A549 (cell line): ENCODE results near the gene ATXN7L1. TPM values are rescaled to one million over a fixed set of nuclear protein-coding genes. Genes with fewer than 3 reads are reported as not detected.

Experiments used
- ATAC-seq, 2 experiments: fragments of 200-7000 bp in 1 of 2; fragments of >200 bp in 1 of 2; cut with Nextera tagmentation in 1 of 2; cut with Tn5 transposase in 1 of 2; 3 replicates each; pipeline versions ENCODE4 v1.8.0 to v1.9.1; 2018 to 2020; ENCODE audit warnings: mild to moderate bottlenecking in 1 of 2, moderate library complexity in 1 of 2
- CTCF ChIA-PET: fragments of 300-600 bp; sonication (Branson Sonifier 250); formaldehyde crosslinking; extraction: SDS; loops from one replicate; lab custom pipeline; 2021; ENCODE audit warnings: antibody characterized with exemption, inconsistent platforms; lab: Yijun Ruan, JAX
- POLR2A ChIA-PET: fragments of 350-600 bp; formaldehyde crosslinking; extraction: SDS; loops from one replicate; lab custom pipeline; 2021; ENCODE audit warnings: antibody characterized with exemption, inconsistent platforms; lab: Yijun Ruan, JAX
- DNase-seq, 2 experiments: peaks; one replicate each; pipeline versions ENCODE4 v3.0.0 to v3.0.0-alpha.2; 2011 to 2016; ENCODE audit warnings: low read depth in 1 of 2, low spot score in 1 of 2
- FAIRE-seq: peaks from 2 replicates; lab custom pipeline; 2011; peaks lifted over from hg19 to GRCh38; lab: Jason Lieb, UNC
- H3K27ac ChIP-seq, 2 experiments: fragments of >200 bp; sonication (Bioruptor Twin); formaldehyde crosslinking; 3 replicates each; pipeline ENCODE4 v1.5.1; 2016 to 2017
- H3K4me1 ChIP-seq: fragments of >200 bp; sonication (Bioruptor Twin); formaldehyde crosslinking; 3 replicates; pipeline ENCODE4 v1.6.1; 2016
- H3K4me2 ChIP-seq: fragments of >200 bp; sonication (Bioruptor Twin); formaldehyde crosslinking; 3 replicates; pipeline ENCODE4 v1.6.1; 2016
- H3K4me3 ChIP-seq: fragments of >200 bp; sonication (Bioruptor Twin); formaldehyde crosslinking; 3 replicates; pipeline ENCODE4 v1.5.1; 2016
- H3K9me3 ChIP-seq: fragments of >200 bp; sonication (Bioruptor Twin); formaldehyde crosslinking; 3 replicates; pipeline ENCODE4 v1.6.1; 2016
- BCL3 ChIP-seq: fragments of >200 bp; sonication (Bioruptor Twin); formaldehyde crosslinking; IDR thresholded peaks from 3 replicates; pipeline ENCODE4 v1.6.1; 2016
- CHD2 ChIP-seq: fragments of 150-350 bp; IDR thresholded peaks from 2 replicates; pipeline ENCODE4 v1.6.1; 2014; ENCODE audit warnings: low read length; ENCODE audit not compliant: partially characterized antibody
- HOXB13 ChIP-seq: fragments of 250-450 bp; sonication (Bioruptor Pico); IDR thresholded peaks from 2 replicates; pipeline ENCODE4 v1.5.0; 2020; ENCODE audit warnings: low read depth, mild to moderate bottlenecking, moderate library complexity
- KDM5A ChIP-seq: fragments of 200-600 bp; sonication (generic); IDR thresholded peaks from 2 replicates; pipeline ENCODE4 v1.6.1; 2016; ENCODE audit warnings: antibody characterized with exemption, mild to moderate bottlenecking
- MYC ChIP-seq: IDR thresholded peaks from 2 replicates; pipeline ENCODE4 v1.6.1; 2012; ENCODE audit warnings: mild to moderate bottlenecking, inconsistent platforms, low read length, improper control_type of control experiment, borderline replicate concordance
- NPAS2 ChIP-seq: fragments of 250-450 bp; sonication (Bioruptor Pico); IDR thresholded peaks from 2 replicates; pipeline ENCODE4 v1.8.0; 2022; ENCODE audit warnings: mild to moderate bottlenecking, moderate library complexity, borderline replicate concordance
- PBX3 ChIP-seq: IDR thresholded peaks from 2 replicates; pipeline ENCODE4 v1.6.1; 2012
- TP53 ChIP-seq: fragments of 250-450 bp; sonication (Bioruptor Pico); IDR thresholded peaks from 2 replicates; pipeline ENCODE4 v1.5.0; 2021; ENCODE audit warnings: mild to moderate bottlenecking, moderate library complexity
- WGBS: methylation state at CpG from one replicate; pipeline ENCODE4 v1.1.6; 2017; ENCODE audit errors: missing lambda C conversion rate; 5-methylcytosine and 5-hydroxymethylcytosine counted together
- polyA plus RNA-seq, 4 experiments: library from polyadenylated mRNA; depleted of rRNA in 3 of 4; stranded (reverse); fragments of >200 nt; fragmentation: RNase III in 1 of 4; extraction: RNeasy Plus Mini Kit Qiagen cat#74134 plus additional on column Dnase treatment in 1 of 4; gene quantifications; 2 replicates in 3 of 4; 3 replicates in 1 of 4; pipeline ENCODE4 v1.2.3, GENCODE V29; 2011 to 2017

The ATXN7L1 gene
- polyA plus RNA-seq, 2 of the 4 experiments (the other 2 are of a cell fraction), result 4.5 to 5.7 TPM

- FAIRE-seq, result no peak
- no peaks in the 10 kb centered on the region for H3K9me3 ChIP-seq
- CTCF ChIA-PET, result interaction anchor here (0.5 kb wide), 1 partner anchor 11 kb away, joined by 4 read pairs; no protein-coding TSS in a partner anchor
- no peak for DNase-seq
- ATAC-seq, result no peak
- WGBS, result 97% methylated on average over 2 of the region's 2 CpGs
- no peaks in the 10 kb centered on the region for H3K4me1 ChIP-seq
- TF ChIP-seq TP53 (CRISPR knock-in tag), result no peak
- TF ChIP-seq PBX3, result no peak
- no peak overlapping the region for H3K27ac ChIP-seq
- H3K4me3 ChIP-seq, result no peak overlapping the region
- no peak overlapping the region for H3K4me2 ChIP-seq
- POLR2A ChIA-PET, result no interaction called here
These were observed 309.4 kb downstream of the ATXN7L1 start for GRCh38 chr7:105567024-105567423.

- TF ChIP-seq NPAS2 (CRISPR knock-in tag), result no peak
- TF ChIP-seq MYC, result no peak
- no peak for TF ChIP-seq KDM5A
- no peak for TF ChIP-seq HOXB13 (CRISPR knock-in tag)
- DNase-seq (no peak), FAIRE-seq (no peak), ATAC-seq (no peak)
- no peak overlapping the region for H3K4me3 ChIP-seq
- ChIA-PET POLR2A (no interaction called here), CTCF (interaction anchor here (0.7 to 1.1 kb wide), 3 partner anchors 11 to 24 kb away, joined by 3 to 6 read pairs (median 4); no protein-coding TSS in a partner anchor)
- H3K4me1 ChIP-seq, result no peaks in the 10 kb centered on the region
- H3K4me2 ChIP-seq, result no peak overlapping the region
- WGBS, result 94% methylated on average over 4 of the region's 4 CpGs
- no peaks in the 10 kb centered on the region for H3K9me3 ChIP-seq
- H3K27ac ChIP-seq, result no peak overlapping the region
These were observed 311.2 kb downstream of the ATXN7L1 start for GRCh38 chr7:105565190-105565589.

DNA sequence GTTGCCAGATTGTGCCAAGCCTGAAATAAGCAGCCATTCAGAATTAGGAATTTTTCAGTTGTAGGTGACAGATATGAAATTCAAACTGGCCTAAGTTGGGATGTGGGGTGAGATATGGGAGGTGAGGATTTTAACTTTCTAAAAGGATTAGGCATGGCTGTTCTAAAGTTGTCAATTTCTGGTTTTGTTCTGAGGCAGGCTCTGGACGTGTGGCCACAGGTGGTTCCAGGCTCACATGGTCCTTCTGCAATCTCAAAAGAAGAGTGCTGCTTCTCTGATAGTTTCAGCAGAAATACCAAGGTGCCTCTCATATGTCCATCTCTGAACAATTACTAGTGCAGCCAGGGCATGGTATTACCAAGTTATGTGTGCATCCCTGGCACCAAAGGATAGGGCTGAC is 316.5 kb downstream of the ATXN7L1 start:
- CTCF ChIA-PET, result no interaction called here
- Histone ChIP-seq H3K9me3 (no peaks in the 10 kb centered on the region), H3K27ac (no peak overlapping the region), H3K4me3 (no peak overlapping the region), H3K4me1 (no peaks in the 10 kb centered on the region), H3K4me2 (no peak overlapping the region)
- DNase-seq (no peak), ATAC-seq (no peak), FAIRE-seq (no peak)
- 86% methylated on average over 1 of the region's 1 CpG for WGBS
- no peak for TF ChIP-seq BCL3
- TF ChIP-seq CHD2, result no peak
- POLR2A ChIA-PET, result no interaction called here

Other genes with a start within 250 kb of the ATXN7L1 start
- gene CDHR3, start 86.7 kb upstream of the ATXN7L1 start, polyA plus RNA-seq (2011; rRNA removed), result 4.0 and 4.6 TPM in 2 replicates
- gene CDHR3, start 86.7 kb upstream of the ATXN7L1 start, polyA plus RNA-seq (2017; fragmentation: RNase III; extraction: RNeasy Plus Mini Kit Qiagen cat#74134 plus additional on column Dnase treatment), result 4.5 to 5.1 TPM (median 4.5 TPM) in 3 replicates
- gene SYPL1, start 235.7 kb upstream of the ATXN7L1 start, polyA plus RNA-seq (2011; rRNA removed), result 126 and 131 TPM in 2 replicates
- gene SYPL1, start 235.7 kb upstream of the ATXN7L1 start, polyA plus RNA-seq (2017; fragmentation: RNase III; extraction: RNeasy Plus Mini Kit Qiagen cat#74134 plus additional on column Dnase treatment), result 93.2 to 102 TPM (median 101 TPM) in 3 replicates